HG03064 (cell line): ENCODE results near the gene RHOBTB3.
A peak's percentile ranks its signal among the peaks of the same experiment; 100 is the strongest.

Experiments
- ATAC-seq: cut with Tn5 transposase; IDR thresholded peaks from one replicate; pipeline ENCODE4 v1.9.1; 2021; ENCODE audit warnings: low read depth; ENCODE audit not compliant: unreplicated experiment

The RHOBTB3 gene

DNA sequence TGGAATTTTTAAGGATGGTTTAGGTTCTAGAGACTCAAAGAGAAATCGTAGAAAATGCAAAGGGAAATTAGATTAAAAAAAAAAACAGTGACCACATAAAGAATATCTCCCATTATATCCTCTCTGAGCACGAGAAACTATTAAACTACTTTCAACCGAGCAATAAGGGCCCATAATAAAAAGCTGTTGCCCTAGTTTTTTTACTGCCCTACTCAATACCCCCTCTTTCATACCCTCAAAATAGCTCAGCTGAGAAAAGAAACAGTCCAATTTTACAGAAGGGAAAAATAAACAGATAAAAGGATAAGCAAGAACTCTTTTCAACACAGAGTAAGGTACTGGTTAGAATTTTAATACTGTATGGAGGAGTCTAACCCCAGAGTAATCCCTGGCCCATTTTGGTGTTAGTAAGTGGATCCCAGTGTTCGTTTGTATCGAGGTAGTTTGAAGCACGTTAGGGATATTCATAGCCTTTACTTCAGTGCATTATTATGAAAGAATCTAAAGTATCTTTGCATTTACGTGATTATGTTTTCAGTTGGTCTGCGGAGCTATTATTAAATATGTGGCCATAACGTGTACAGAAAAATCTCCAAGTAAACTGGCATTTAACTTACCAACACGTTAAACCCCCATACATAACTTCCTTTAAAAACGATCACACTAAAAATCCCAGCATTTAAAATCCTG lies 980 bp upstream of the RHOBTB3 start:
- no peak for ATAC-seq

DNA sequence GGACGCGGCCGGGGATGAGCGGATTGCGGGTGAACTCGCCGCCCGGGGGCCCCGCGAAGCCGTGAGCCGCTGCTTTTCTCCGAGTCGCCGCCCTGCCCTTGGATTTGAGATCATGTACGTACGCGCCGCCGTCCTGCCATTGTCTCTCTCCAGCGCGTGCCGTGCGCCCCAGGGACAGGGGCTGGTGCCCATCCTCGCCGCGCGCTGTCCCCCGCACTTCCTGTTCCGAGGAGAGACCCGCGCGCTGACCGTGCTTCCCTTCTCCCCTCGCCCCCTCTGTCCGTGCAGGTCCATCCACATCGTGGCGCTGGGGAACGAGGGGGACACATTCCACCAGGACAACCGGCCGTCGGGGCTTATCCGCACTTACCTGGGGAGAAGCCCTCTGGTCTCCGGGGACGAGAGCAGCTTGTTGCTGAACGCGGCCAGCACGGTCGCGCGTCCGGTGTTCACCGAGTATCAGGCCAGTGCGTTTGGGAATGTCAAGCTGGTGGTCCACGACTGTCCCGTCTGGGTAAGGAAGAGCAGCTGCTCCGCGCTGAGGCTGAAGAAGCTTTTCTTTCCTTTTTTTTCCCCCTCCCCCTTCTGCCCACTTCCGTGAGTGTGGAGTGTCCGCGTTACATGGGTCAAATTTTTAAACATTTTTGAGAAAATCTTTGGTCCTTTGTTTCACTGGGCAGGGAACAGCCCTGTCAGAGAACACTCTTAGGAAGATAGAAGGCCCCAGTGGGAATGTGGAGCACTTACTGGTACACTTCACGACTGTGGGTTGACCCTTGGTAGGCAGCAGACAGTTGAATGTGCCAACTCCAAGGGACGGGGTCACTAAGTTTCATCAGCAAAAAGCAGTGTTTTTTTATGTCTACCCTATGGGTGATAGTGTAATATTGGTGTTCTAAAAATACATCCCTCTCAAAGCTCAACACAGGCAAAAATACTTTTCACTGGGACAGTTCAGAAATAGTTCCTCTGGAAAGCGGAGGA lies 727 bp downstream of the RHOBTB3 start:
- ATAC-seq = peak; percentile 30

DNA sequence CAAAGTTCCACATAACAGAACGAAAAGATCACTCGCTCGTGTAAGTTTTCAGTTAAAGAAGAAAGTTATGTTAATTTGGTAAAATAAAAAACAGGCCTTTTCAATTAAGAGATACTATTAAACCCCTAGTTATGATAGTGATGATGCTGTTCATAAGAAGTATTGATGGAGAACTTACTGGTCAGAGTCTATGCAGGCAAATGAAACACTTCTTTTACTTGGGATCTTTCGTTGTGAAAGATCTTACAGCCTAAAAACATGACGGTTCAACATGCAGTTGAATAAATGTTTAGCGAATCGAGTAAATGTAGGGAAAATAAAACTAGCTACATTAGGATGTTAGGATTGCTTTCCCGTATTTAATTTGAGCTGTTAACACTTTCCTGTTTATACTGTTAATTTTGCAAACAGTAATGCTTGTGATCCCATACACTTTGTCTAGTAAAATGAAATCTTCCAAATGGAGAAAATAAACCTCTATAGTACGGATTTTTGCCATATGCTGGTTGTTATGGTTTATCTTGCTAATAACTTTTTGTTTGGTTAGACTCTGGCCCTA lies 2.0 kb downstream of the RHOBTB3 start:
- ATAC-seq = no peak

DNA sequence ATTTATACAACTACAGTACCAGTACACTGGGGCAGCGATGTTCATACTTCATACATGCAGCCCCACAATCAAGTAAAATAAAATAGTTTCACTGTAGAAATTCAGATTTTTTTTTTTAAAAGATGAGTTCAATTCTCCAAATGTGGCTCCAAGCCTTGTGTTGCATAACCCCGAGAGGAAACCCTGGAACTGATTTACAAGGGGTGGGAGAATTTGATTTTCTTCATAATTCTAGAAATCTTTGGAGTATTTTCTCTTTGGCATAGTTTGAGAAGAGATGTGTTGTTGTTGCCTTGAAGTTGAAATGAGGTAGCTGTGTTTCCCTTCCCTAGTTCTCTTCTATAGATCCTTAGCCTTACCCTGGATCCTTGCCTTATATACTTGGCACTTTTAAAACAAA lies 3.1 kb downstream of the RHOBTB3 start:
- no peak for ATAC-seq

DNA sequence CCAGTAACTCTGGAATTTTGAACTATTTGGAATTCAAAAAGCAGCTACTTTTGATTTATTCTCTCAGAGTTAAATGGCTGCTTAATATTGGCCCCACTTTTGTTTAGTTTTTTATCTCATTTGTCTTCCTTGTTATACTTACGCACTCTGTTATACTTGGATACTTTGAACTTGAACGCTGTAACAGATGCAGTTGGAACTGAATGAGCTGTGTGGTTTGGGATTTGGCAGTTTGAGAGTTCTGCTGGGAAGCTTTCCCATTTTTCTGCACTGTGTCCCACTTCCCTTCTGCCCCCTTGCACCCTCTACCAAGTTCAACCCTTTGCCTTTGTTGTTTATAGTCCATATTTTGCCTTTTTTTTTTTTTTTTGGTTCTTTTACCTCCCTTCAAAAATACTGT lies 3.8 kb downstream of the RHOBTB3 start:
- ATAC-seq = no peak

- no peak for ATAC-seq
These were observed 4.3 kb downstream of the RHOBTB3 start for GRCh38 chr5:95735406-95735805.

DNA sequence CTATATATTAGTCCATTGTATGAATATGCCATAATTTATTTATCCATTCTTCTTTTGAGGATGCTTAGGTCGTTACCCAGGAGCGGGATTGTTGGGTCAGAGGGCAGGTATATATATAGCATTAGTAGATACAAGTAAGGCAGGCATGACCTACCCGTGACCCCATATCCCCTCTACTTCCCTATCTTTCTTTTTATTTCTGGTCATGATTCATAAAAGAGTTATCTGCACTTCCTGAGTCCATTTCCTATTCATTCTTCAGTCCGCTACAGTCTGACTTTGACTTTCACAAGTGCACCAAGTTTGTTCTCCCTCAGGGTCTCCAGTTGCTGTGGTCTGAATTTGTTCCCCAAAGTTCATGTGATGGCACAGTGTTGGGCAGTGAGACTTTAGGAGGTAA lies 6.9 kb downstream of the RHOBTB3 start:
- ATAC-seq = no peak

GRCh38 chr5:95738834-95739233 lies 7.7 kb downstream of the RHOBTB3 start:
- no peak for ATAC-seq

DNA sequence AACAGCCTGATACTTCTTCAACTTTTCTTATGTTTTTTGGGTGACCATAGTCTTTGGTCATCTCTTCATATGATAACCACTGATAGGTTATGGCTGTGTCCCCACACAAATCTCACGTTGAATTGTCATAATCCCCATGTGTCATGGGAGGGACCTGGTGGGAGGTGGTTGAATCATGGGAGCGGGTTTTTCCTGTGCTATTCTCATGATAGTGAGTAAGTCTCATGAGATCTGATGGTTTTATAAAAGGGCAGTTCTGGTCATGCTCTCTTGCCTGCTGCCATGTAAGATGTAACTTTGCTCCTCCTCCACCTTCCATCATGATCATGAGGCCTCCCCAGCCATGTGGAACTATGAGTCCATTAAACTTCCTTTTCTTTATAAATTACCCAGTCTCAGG lies 8.7 kb downstream of the RHOBTB3 start:
- no peak for ATAC-seq

DNA sequence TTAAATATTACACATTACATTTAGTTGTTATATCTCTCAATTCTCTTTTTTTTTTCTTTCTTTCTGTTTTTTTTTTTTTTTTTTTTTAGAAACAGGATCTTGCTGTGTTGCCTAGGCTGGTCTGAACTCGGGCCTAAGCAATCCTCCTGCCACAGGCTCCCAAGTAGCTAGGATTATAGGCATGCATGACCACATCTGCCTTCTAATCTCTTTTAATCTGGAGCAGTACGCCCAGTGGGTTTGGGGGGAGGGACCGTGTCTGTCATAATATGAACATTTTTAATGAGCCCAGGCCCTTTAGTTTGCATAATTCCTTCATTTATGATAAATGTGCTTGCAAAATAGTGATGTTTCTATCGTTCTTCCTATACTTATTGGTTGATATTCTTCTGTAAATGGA lies 10.3 kb downstream of the RHOBTB3 start:
- ATAC-seq = no peak

GRCh38 chr5:95743232-95743631 lies 12.1 kb downstream of the RHOBTB3 start:
- ATAC-seq = no peak

- ATAC-seq = no peak
These were observed 12.7 kb downstream of the RHOBTB3 start for GRCh38 chr5:95743877-95744276.

DNA sequence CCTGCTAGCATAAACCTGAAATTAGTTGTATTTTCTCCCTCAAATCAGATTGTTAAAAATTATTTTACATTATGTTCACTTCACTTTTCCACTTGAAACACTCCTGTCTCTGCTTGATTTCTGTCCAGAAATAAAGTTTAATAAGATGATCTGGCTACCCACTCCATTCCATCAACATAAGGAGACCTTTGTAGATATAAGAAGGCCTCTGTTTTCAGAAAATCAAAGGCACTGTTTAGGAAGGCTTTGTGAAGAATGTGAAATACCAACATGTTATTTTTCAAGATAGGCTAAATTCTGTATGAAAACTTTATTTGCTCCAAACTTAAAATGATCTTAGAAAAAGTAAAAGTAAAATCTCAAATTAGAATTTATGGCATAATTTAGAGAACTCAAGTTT lies 15.1 kb downstream of the RHOBTB3 start:
- ATAC-seq = no peak

GRCh38 chr5:95746722-95747679 lies 15.9 kb downstream of the RHOBTB3 start:
- ATAC-seq = no peak

GRCh38 chr5:95748133-95748532 lies 17.0 kb downstream of the RHOBTB3 start:
- ATAC-seq = no peak

DNA sequence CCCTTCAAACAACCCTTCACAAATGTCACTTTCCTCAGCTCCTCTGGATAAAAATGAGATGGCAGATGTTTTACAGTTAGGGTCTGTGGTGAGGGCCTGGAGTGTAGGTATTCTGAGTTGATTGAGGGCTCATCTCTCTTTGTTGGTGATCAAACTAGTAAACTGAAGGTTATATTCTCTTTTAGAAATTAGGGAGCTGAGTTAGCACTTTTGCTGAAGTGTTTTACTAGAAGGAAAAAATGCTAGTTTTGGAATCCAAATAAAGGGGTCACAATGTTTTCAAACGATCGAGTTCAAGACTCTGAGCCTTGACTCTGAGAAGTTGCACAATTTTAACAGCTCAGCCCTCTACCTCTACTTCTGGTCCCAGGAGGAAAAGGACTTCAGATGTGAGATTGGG lies 23.4 kb downstream of the RHOBTB3 start:
- no peak for ATAC-seq

DNA sequence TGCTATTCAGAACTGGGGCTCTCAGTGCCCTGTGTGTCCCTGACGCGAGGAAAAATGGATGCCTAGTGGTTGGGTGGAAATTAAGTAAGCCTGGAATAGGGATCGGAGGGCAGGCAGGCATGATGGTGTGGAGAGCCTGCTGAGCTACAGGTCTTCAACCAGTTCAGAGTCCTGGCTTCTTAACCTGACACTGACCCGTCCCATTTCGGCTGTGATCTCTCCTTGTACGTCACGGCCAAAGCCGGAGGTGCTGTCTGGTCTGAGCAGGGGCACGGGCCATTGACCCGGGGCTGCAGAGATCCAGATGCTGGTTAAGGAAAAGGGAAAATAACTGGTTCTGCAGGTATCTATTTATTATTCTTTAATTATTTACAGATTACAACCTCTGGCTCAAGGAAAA lies 27.9 kb downstream of the RHOBTB3 start:
- ATAC-seq = no peak

DNA sequence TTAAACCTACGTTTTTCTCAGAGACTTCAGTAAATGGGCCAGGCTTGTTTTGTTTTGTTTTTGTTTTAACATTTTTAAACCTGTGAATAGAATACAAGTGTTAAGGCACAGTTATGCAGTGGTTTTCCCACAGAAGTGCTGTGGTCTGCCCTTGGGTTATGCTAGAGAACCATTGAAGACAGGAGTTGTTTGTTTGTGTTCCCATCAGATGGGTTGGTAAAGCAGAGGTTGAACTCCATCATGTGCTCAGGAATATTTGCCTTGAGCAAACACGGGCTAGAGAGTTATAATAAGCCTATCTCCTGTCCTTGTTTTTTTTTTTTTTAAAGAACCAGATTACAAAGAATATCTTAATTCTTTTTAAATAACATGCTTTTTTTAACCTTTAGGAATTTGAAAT lies 28.5 kb downstream of the RHOBTB3 start:
- no peak for ATAC-seq

DNA sequence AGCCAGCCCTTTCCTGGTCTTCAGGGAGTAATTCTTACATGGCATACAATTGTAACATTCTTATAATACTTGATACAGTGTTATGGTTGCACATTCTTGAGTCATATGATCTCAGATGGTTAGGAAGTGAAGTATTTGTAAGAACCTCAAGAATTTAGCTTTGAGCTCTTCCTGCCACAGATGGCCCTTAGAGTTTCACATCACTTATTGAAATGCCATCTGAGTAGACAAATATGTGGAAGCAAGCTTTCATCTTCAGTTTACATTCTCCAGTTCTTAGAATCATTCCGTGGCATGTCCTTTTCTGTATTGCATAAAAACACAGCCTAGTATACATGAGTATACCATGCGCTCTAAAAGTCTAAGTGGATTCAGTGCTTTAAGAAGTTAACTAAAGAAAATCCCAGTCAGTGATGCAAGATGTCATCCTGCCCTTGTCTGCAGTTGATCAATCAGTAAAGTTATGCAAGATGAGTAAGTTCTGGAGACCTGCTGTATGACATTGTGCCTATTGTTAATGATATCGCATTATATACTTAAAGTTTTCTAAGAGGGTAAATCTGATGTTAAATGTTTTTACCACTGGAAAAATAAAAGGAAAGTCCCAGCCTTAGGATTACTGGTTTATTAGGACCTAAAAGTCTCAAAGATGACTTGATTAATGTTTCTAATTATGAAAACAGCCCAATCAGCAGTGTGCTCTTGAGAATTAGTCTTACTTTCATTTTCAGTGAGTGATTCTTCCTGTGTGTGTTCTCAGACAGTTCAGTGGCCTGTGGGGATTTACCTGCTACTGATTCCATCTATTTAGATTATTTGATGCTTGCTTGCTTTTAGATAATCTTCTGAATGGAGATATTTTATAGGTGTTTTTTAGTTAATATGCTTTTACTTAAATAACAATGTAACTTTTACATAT lies 29.4 kb downstream of the RHOBTB3 start:
- ATAC-seq = peak; percentile 86
